Measurements from ENCODE around the gene COPZ1. TPM values are rescaled to one million over a fixed set of nuclear protein-coding genes. Genes with fewer than 3 reads are reported as not detected.

COPZ1 gene
- total and polyA plus RNA-seq, 9 of the 15 experiments (the other 6 are each of a cell fraction or from before 2014, with no cell fraction given): 137 to 487 (median 233) TPM

- TF ChIP-seq ZBTB26 (CRISPR knock-in tag; IDR thresholded peaks at IDR 0.05) (peak; percentile 42; the same call in 1 of the 2 replicates), NFIC (IDR thresholded peaks at IDR 0.05) (0 out of 2 replicates have a peak, but pooled peaks have one; percentile 22), YY1 (IDR thresholded peaks at IDR 0.05; ENCODE audit: borderline replicate concordance in 1 of 3, control insufficient read depth in 1 of 3, extremely low read depth in 1 of 3, insufficient read depth in 3 of 3, insufficient read length in 1 of 3, insufficient replicate concordance in 2 of 3, low read depth in 1 of 3, low read length in 2 of 3) (peak in 2 of 3 experiments; percentile 11 to 41), GABPB1 (CRISPR knock-in tag; IDR thresholded peaks at IDR 0.05) (peak; percentile 58; the same call in 1 of the 2 replicates), SMARCA5 (IDR thresholded peaks at IDR 0.05) (0 out of 2 replicates have a peak, but pooled peaks have one; percentile 39), THRB (CRISPR knock-in tag; conservative IDR thresholded peaks at IDR 0.05) (0 out of 2 replicates have a peak, but pooled peaks have one; percentile 22), HBP1 (CRISPR knock-in tag; IDR thresholded peaks at IDR 0.05) (peak; percentile 24; the same call in 1 of the 2 replicates), IRF9 (tag; IDR thresholded peaks at IDR 0.05) (no peak), NR2C1 (IDR thresholded peaks at IDR 0.05) (peak; percentile 76; the same call in 1 of the 2 replicates), NR2C1 (tag; IDR thresholded peaks at IDR 0.05) (peak; percentile 50), SPI1 (IDR thresholded peaks at IDR 0.05; ENCODE audit: borderline replicate concordance, low read depth, low read length) (no peak), ARNT (IDR thresholded peaks at IDR 0.05) (0 out of 4 replicates have a peak, but pooled peaks of 1 of the 2 experiments have one; percentile 41), NONO (IDR thresholded peaks at IDR 0.05; ENCODE audit: low read depth in 2 of 2, low read length in 1 of 2) (no peak), ZNF512 (tag; IDR thresholded peaks at IDR 0.05) (peak; percentile 68), RB1 (IDR thresholded peaks at IDR 0.05; ENCODE audit: low read depth) (peak; percentile 55; the same call in 1 of the 2 replicates), ARID2 (IDR thresholded peaks at IDR 0.05) (peak; percentile 94)
Measured at GRCh38 chr12:54398995-54399793, 74.3 kb downstream of the COPZ1 start (continued).
